ENCODE results near the gene KIF1C. TPM values are rescaled to one million over a fixed set of nuclear protein-coding genes. Genes with fewer than 3 reads are reported as not detected.

Gene KIF1C
- total RNA-seq, 2 donors from 2014 or later: 113 to 152 TPM

GRCh38 chr17:5044630-5045029 lies 46.9 kb downstream of the KIF1C start:
- DNase-seq (ENCODE audit: low spot score): no peak
- no peak for ATAC-seq (ENCODE audit: insufficient number of reproducible peaks, low FRiP score, low read depth)
- no peaks in the 10 kb centered on the region for H3K9me3 ChIP-seq
- H3K27me3 ChIP-seq (replicated peaks; ENCODE audit: insufficient read depth): no peaks in the 10 kb centered on the region
- H3K27ac ChIP-seq: no peak overlapping the region
- no peak overlapping the region for H3K4me3 ChIP-seq
- no peaks in the 10 kb centered on the region for H3K36me3 ChIP-seq
- no peak for TF ChIP-seq CTCF (IDR thresholded peaks at IDR 0.05)
- no peaks in the 10 kb centered on the region for H3K4me1 ChIP-seq (ENCODE audit: control insufficient read depth in 1 of 2, low read depth in 2 of 2)

- Histone ChIP-seq H3K27ac (no peak overlapping the region), H3K4me1 (ENCODE audit: control insufficient read depth in 1 of 2, low read depth in 2 of 2) (no peaks in the 10 kb centered on the region), H3K36me3 (no peaks in the 10 kb centered on the region), H3K27me3 (replicated peaks; ENCODE audit: insufficient read depth) (no peaks in the 10 kb centered on the region), H3K9me3 (no peaks in the 10 kb centered on the region), H3K4me3 (no peak overlapping the region)
- no peak for TF ChIP-seq CTCF (IDR thresholded peaks at IDR 0.05)
- ATAC-seq (ENCODE audit: insufficient number of reproducible peaks, low FRiP score, low read depth) (no peak), DNase-seq (ENCODE audit: low spot score) (no peak)
Observed at GRCh38 chr17:5045496-5045895, 47.7 kb downstream of the KIF1C start.

GRCh38 chr17:5047446-5047845 lies 49.7 kb downstream of the KIF1C start:
- no peaks in the 10 kb centered on the region for H3K36me3 ChIP-seq
- no peak for TF ChIP-seq CTCF (IDR thresholded peaks at IDR 0.05)
- H3K4me1 ChIP-seq (ENCODE audit: control insufficient read depth in 1 of 2, low read depth in 2 of 2): no peaks in the 10 kb centered on the region
- DNase-seq (ENCODE audit: low spot score) (no peak), ATAC-seq (ENCODE audit: insufficient number of reproducible peaks, low FRiP score, low read depth) (no peak)
- H3K27me3 ChIP-seq (replicated peaks; ENCODE audit: insufficient read depth): no peaks in the 10 kb centered on the region
- no peaks in the 10 kb centered on the region for H3K9me3 ChIP-seq
- H3K4me3 ChIP-seq: no peak overlapping the region
- no peak overlapping the region for H3K27ac ChIP-seq

- no peaks in the 10 kb centered on the region for H3K9me3 ChIP-seq
- no peaks in the 10 kb centered on the region for H3K36me3 ChIP-seq
- no peak overlapping the region for H3K27ac ChIP-seq
- no peaks in the 10 kb centered on the region for H3K27me3 ChIP-seq (replicated peaks; ENCODE audit: insufficient read depth)
- H3K4me3 ChIP-seq: no peak overlapping the region
- no peak for TF ChIP-seq CTCF (IDR thresholded peaks at IDR 0.05)
- DNase-seq (ENCODE audit: low spot score) (no peak), ATAC-seq (ENCODE audit: insufficient number of reproducible peaks, low FRiP score, low read depth) (no peak)
- H3K4me1 ChIP-seq (ENCODE audit: control insufficient read depth in 1 of 2, low read depth in 2 of 2): no peaks in the 10 kb centered on the region
Observed at GRCh38 chr17:5049314-5049841, 51.6 kb downstream of the KIF1C start.

- Histone ChIP-seq H3K36me3 (no peaks in the 10 kb centered on the region), H3K4me3 (no peak overlapping the region), H3K27ac (no peak overlapping the region), H3K27me3 (replicated peaks; ENCODE audit: insufficient read depth) (no peaks in the 10 kb centered on the region), H3K9me3 (no peaks in the 10 kb centered on the region), H3K4me1 (ENCODE audit: control insufficient read depth in 1 of 2, low read depth in 2 of 2) (no peaks in the 10 kb centered on the region)
- DNase-seq (ENCODE audit: low spot score): no peak
- ATAC-seq (ENCODE audit: insufficient number of reproducible peaks, low FRiP score, low read depth): no peak
- no peak for TF ChIP-seq CTCF (IDR thresholded peaks at IDR 0.05)
Observed at GRCh38 chr17:5050278-5050677, 52.5 kb downstream of the KIF1C start.

All from thoracic aorta (tissue), 2 donors.